ENCODE data around the gene INTS15. TPM values are rescaled to one million over a fixed set of nuclear protein-coding genes. Genes with fewer than 3 reads are reported as not detected.

Gene INTS15
- 19.0 to 28.8 TPM (median 24.4 TPM) in 5 replicates for total RNA-seq (2022; extraction: Qiagen RNA extraction; ENCODE audit: low read depth)

DNA sequence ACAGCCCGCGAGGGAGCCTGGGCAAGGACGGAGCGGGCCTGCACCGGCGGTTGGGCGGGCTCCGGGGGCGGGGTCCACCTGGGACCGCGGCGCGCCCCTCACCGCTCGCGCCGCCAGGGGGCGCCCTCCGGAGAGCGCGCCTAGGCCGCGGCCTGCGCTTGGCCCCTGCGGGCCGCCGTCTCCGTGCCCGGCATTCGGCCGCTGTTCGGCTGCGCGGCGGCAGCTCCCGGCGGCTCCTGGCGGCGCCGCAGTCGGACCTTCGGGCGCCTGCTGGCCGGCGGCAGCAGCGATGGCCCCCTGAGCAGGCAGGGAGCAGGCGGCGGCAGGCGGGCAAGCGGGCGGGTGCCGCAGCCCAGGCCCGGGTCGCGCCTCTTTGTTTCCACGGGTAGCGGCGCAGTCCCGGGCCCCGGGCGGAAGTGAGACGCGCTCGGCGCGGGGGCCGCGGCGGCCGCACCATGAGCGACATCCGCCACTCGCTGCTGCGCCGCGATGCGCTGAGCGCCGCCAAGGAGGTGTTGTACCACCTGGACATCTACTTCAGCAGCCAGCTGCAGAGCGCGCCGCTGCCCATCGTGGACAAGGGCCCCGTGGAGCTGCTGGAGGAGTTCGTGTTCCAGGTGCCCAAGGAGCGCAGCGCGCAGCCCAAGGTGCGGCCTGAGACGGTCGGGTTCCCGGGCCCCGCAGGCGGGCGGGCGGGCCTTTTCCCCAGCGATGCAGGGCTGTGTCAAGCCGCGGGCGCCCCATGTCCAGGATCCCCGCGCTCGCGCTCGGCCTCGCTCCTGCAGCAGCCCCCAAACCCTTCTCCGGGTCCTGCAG, at the start of gene INTS15:
Gene INTS15 (plus strand): TSS at position 193 of the 816 bp plus-strand sequence. CDS start 263 bp downstream, at position 456.

DNA sequence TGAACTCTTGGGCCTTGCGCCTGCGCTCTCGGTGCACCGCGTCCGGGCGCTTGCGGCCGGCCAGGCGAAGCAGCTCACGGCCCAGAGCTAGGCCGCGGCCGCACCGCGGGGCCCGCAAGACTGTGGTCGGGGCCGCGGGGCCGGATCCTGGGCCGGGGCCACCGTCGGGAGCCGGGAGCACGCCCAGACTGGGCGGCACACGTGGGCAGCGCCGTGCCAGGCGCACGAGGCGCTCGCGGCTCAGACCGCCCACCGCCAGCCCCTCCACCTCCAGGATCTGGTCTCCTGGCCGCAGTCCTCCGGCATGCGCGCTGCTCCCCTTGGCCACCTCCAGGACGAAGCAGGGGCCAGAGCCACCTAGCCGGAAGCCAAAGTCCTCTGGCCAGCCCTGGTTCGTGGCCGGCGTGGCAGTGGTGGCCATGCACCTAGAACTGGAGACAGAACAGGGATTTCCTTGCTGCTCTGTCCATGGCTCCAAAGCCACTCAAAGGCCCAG, 38.8 kb upstream of the INTS15 start, which contains the start of gene GRID2IP:
Gene GRID2IP (minus strand): TSS at position 446 of the 496 bp plus-strand sequence. CDS start 25 bp downstream, at position 421.

DNA sequence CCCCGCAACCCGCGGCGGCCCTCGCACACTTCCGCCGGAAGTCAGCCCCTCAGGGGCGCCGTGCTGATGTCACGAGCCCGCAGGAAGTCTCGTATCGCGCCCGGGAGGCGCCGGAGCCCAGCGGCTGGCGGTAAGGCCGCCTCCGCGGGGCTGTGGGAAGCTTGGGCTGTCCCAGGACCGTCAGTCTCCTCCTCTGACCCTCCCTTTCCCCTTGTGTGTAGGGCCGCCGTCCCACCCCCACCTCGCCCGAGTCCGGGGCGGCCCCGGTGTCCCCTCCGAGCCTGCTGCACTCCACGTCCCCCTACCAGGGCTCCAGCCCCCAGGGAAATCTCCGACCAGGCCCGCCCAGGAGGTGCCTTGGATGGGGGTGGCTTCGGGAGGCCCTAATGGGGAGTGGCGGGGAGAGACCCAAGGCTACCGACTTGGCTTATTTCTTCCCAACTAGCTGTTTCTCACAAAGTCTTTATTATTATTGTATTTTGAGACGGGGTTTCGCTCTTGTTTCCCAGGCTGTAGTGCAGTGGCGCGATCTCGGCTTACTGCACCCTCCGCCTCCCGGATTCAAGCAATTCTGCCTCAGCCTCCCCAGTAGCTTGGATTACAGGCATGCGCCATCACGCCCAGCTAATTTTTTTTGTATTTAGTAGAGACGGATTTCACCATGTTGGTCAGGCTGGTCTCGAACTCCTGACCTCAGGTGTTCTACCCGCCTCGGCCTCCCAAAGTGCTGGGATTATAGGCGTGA, 12.3 kb upstream of the INTS15 start, which contains the start of gene ZDHHC4:
Gene ZDHHC4 (plus strand): TSS at position 86 of the 745 bp plus-strand sequence. CDS start 3,108 bp downstream, outside the sequence.

DNA sequence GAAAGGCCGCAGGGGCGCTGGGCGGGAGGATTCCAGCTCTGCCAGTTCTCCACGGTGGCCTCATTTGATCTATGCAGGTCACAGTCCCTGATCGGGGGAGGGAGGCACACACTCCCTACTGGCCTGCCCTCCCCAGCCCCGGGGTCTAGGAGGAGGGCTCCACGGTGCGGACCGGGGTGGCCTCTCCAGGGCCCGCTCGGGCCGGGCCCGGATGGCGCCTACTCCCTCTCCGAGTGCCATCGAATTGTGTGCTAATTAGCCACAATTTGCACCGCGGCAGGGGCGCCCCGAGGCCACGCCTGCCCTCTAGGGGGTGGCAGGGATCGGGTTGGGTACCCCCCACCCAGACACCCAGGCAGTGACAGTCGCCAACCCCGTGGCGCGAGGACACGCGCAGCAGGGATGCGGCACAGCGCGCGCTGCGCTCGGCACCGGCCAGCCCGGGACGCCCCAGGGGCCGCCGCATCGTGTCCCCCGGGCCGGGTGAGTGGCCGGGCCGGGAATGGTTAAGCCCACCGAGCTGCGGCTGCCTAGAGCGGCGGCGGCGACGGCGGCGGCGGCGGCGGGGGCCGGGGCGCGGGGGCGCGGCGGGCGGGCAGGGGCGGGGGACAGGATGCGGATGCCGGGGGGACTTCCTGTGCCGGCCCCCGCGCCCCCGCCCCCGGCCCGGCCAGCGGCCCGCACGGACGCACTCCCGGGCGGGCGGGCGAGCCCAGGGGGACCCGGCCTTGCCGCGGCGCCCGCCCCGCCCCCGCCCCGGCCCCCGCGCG, 25.3 kb downstream of the INTS15 start, which contains the start of gene ZNF853:
Gene ZNF853 (plus strand): TSS at position 658 of the 770 bp plus-strand sequence. CDS start 565 bp downstream, outside the sequence.

DNA sequence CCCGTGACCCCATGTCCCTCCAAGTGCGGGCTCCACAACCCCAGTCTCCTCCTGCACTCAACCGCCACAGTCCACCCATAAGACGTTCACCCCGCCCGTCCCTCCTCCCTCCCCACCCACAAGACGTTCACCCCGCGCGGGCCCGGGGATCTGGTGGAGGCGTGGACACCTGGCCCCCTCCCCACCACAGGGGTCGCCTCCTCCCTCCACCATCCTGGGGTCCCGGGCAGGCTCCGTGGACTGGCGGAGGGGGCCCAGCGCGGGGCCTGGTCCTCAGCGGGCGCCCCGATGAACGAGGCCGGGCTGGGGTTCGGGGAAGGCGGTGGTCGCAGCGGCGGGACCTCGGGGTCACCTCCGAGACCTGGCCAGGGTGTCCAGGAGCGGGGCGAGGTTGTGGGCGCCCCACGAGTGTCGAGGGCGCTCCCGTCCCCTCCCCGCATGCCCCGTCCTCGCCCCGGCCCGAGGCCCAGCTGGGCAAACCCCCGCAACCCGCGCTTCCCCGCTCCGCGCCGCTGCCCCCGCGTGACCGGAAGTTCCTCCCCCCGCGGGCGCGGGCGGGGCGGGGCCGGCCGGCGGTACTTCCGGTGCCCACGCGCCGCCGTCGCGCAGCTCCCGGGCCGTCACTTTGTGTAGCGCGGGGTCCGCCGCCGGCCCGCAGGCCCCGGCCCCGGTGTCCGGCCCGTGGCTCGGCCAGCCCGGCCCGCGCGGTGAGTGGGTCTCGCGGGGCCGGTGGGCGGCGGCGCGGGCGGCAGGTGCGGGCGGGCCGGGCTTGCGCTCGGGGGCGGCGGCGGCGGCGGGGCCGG, 47.1 kb downstream of the INTS15 start, which contains the start of gene ZNF316:
Gene ZNF316 (plus strand): TSS at position 578 of the 803 bp plus-strand sequence. CDS start 5,092 bp downstream, outside the sequence.

Other genes with a start within 250 kb of the INTS15 start
- 11.8 to 18.6 TPM (median 15.2 TPM) in 5 replicates for gene FAM220A, start 241.1 kb upstream of the INTS15 start, total RNA-seq (2022; extraction: Qiagen RNA extraction; ENCODE audit: low read depth)
- gene RAC1, start 215.5 kb upstream of the INTS15 start, total RNA-seq (2022; extraction: Qiagen RNA extraction; ENCODE audit: low read depth), result 287 to 394 TPM (median 384 TPM) in 5 replicates
- 20.2 to 26.8 TPM (median 24.8 TPM) in 5 replicates for gene DAGLB, start 142.1 kb upstream of the INTS15 start, total RNA-seq (2022; extraction: Qiagen RNA extraction; ENCODE audit: low read depth)
- gene KDELR2, start 105.9 kb upstream of the INTS15 start, total RNA-seq (2022; extraction: Qiagen RNA extraction; ENCODE audit: low read depth), result 119 to 151 TPM (median 137 TPM) in 5 replicates
- gene GRID2IP, start 38.6 kb upstream of the INTS15 start, total RNA-seq (2022; extraction: Qiagen RNA extraction; ENCODE audit: low read depth), result 0.03 TPM in 1 of 5 replicates, not detected in the others
- 44.4 to 51.8 TPM (median 49.7 TPM) in 5 replicates for gene ZDHHC4, start 12.6 kb upstream of the INTS15 start, total RNA-seq (2022; extraction: Qiagen RNA extraction; ENCODE audit: low read depth)
- 1.7 to 2.9 TPM (median 2.5 TPM) in 5 replicates for gene ZNF853, start 25.6 kb downstream of the INTS15 start, total RNA-seq (2022; extraction: Qiagen RNA extraction; ENCODE audit: low read depth)
- gene ZNF316, start 47.3 kb downstream of the INTS15 start, total RNA-seq (2022; extraction: Qiagen RNA extraction; ENCODE audit: low read depth), result 8.8 to 14.3 TPM (median 13.4 TPM) in 5 replicates
- 9.6 to 13.7 TPM (median 11.5 TPM) in 5 replicates for gene ZNF12, start 116.9 kb downstream of the INTS15 start, total RNA-seq (2022; extraction: Qiagen RNA extraction; ENCODE audit: low read depth)
- 0.06 to 0.09 TPM (median 0.06 TPM) in 3 of 5 replicates, not detected in the others for gene RSPH10B2, start 164.1 kb downstream of the INTS15 start, total RNA-seq (2022; extraction: Qiagen RNA extraction; ENCODE audit: low read depth)
- gene CCZ1B, start 236.3 kb downstream of the INTS15 start, total RNA-seq (2022; extraction: Qiagen RNA extraction; ENCODE audit: low read depth), result 20.9 to 30.5 TPM (median 25.1 TPM) in 5 replicates